Type B pancreatic cell (in vitro differentiated cells): ENCODE results near the gene SLC25A29. TPM values are rescaled to one million over a fixed set of nuclear protein-coding genes. Genes with fewer than 3 reads are reported as not detected.

Source experiments
- DNase-seq: peaks from one replicate; pipeline ENCODE4 v3.0.0; 2021; ENCODE audit warnings: mixed read lengths; ENCODE audit not compliant: unreplicated experiment; ENCODE audit errors: extremely low spot score
- H3K27ac Mint-ChIP-seq: 2 replicates; pipeline ENCODE4 v1.8.0; 2021; ENCODE audit warnings: mild to moderate bottlenecking, mixed read lengths
- H3K27me3 Mint-ChIP-seq: 2 replicates; pipeline ENCODE4 v1.8.0; 2021; ENCODE audit warnings: mixed read lengths
- H3K36me3 Mint-ChIP-seq: 2 replicates; pipeline ENCODE4 v1.8.0; 2021; ENCODE audit warnings: mixed read lengths
- H3K4me1 Mint-ChIP-seq: one replicate; pipeline ENCODE4 v1.8.0; 2021; ENCODE audit warnings: mixed read lengths; ENCODE audit not compliant: unreplicated experiment
- H3K4me3 Mint-ChIP-seq: 2 replicates; pipeline ENCODE4 v1.8.0; 2021; ENCODE audit warnings: mild to moderate bottlenecking, mixed read lengths
- H3K9me3 Mint-ChIP-seq: 2 replicates; pipeline ENCODE4 v1.8.0; 2021; ENCODE audit warnings: mixed read lengths
- total RNA-seq: library from RNA; stranded (reverse); gene quantifications from 2 replicates; pipeline ENCODE4 v1.2.1, GENCODE V29; 2021; ENCODE audit warnings: low replicate concordance
- TF ChIP-seq, protein P1 (sequence below): fragments of 200-600 bp; sonication (generic); conservative IDR thresholded peaks from 2 replicates; pipeline ENCODE4 v1.5.0; 2021; ENCODE audit warnings: antibody characterized with exemption, mild to moderate bottlenecking

SLC25A29 gene
- total RNA-seq, 1 donor from 2014 or later: 101 TPM

- Mint-ChIP-seq H3K27ac (no peak overlapping the region), H3K27me3 (no peaks in the 10 kb centered on the region), H3K36me3 (no peaks in the 10 kb centered on the region), H3K4me3 (no peak overlapping the region), H3K9me3 (no peaks in the 10 kb centered on the region), H3K4me1 (no peaks in the 10 kb centered on the region)
- TF ChIP-seq, protein P1, sequence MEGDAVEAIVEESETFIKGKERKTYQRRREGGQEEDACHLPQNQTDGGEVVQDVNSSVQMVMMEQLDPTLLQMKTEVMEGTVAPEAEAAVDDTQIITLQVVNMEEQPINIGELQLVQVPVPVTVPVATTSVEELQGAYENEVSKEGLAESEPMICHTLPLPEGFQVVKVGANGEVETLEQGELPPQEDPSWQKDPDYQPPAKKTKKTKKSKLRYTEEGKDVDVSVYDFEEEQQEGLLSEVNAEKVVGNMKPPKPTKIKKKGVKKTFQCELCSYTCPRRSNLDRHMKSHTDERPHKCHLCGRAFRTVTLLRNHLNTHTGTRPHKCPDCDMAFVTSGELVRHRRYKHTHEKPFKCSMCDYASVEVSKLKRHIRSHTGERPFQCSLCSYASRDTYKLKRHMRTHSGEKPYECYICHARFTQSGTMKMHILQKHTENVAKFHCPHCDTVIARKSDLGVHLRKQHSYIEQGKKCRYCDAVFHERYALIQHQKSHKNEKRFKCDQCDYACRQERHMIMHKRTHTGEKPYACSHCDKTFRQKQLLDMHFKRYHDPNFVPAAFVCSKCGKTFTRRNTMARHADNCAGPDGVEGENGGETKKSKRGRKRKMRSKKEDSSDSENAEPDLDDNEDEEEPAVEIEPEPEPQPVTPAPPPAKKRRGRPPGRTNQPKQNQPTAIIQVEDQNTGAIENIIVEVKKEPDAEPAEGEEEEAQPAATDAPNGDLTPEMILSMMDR: no peak
- DNase-seq: no peak
Measured at GRCh38 chr14:100329233-100330006, 23.2 kb upstream of the SLC25A29 start.

GRCh38 chr14:100328495-100329163, 22.4 kb upstream of the SLC25A29 start:
- no peaks in the 10 kb centered on the region for H3K9me3 Mint-ChIP-seq

GRCh38 chr14:100327128-100327527, 20.9 kb upstream of the SLC25A29 start:
- TF ChIP-seq, protein P1: no peak
- no peaks in the 10 kb centered on the region for H3K4me1 Mint-ChIP-seq
- H3K36me3 Mint-ChIP-seq: no peaks in the 10 kb centered on the region

More at GRCh38 chr14:100328495-100329163, 22.4 kb upstream of the SLC25A29 start:
- H3K27me3 Mint-ChIP-seq: no peaks in the 10 kb centered on the region
- no peaks in the 10 kb centered on the region for H3K4me1 Mint-ChIP-seq
- no peaks in the 10 kb centered on the region for H3K36me3 Mint-ChIP-seq
- no peak for DNase-seq
- TF ChIP-seq, protein P1: no peak
- H3K27ac Mint-ChIP-seq: no peak overlapping the region
- H3K4me3 Mint-ChIP-seq: no peak overlapping the region

GRCh38 chr14:100325958-100326357, 19.7 kb upstream of the SLC25A29 start:
- Mint-ChIP-seq H3K9me3 (no peaks in the 10 kb centered on the region), H3K27me3 (no peaks in the 10 kb centered on the region), H3K27ac (no peak overlapping the region), H3K4me3 (no peak overlapping the region), H3K4me1 (no peaks in the 10 kb centered on the region), H3K36me3 (no peaks in the 10 kb centered on the region)
- TF ChIP-seq, protein P1: no peak
- DNase-seq: no peak

More at GRCh38 chr14:100327128-100327527, 20.9 kb upstream of the SLC25A29 start:
- no peaks in the 10 kb centered on the region for H3K9me3 Mint-ChIP-seq
- H3K27ac Mint-ChIP-seq: no peak overlapping the region
- no peak for DNase-seq
- H3K4me3 Mint-ChIP-seq: no peak overlapping the region
- no peaks in the 10 kb centered on the region for H3K27me3 Mint-ChIP-seq

DNA sequence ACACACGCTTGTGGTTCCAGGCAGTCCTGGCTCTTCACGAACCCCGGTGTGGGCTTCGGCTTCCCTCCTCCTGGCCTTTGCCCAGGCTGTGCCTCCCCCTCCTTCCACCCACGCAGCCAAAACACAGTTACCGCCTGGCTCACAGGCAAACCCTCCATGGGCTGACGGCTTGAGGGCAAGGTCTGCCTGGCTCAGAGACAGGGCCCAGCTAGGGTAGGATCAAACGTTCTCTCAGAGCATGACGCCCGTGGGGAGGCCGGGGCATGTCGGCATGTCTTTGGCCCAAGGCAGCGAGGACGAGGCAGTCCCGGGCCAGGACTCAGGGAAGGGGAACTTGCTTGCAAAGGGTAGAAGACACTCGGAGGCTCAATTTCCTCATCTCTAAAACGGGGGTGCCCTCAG, 19.0 kb upstream of the SLC25A29 start:
- H3K36me3 Mint-ChIP-seq: no peaks in the 10 kb centered on the region
- H3K27me3 Mint-ChIP-seq: no peaks in the 10 kb centered on the region
- no peaks in the 10 kb centered on the region for H3K9me3 Mint-ChIP-seq
- no peak overlapping the region for H3K27ac Mint-ChIP-seq
- TF ChIP-seq, protein P1: no peak
- no peak overlapping the region for H3K4me3 Mint-ChIP-seq
- H3K4me1 Mint-ChIP-seq: no peaks in the 10 kb centered on the region
- no peak for DNase-seq
